Suppressor macrophage treated with lipopolysaccharide for 4 hours (primary cell): ENCODE measurements around the gene RFPL1.

Experiments
- DNase-seq: peaks from one replicate; pipeline ENCODE4 v3.0.0-alpha.2; 2020

Gene RFPL1

DNA sequence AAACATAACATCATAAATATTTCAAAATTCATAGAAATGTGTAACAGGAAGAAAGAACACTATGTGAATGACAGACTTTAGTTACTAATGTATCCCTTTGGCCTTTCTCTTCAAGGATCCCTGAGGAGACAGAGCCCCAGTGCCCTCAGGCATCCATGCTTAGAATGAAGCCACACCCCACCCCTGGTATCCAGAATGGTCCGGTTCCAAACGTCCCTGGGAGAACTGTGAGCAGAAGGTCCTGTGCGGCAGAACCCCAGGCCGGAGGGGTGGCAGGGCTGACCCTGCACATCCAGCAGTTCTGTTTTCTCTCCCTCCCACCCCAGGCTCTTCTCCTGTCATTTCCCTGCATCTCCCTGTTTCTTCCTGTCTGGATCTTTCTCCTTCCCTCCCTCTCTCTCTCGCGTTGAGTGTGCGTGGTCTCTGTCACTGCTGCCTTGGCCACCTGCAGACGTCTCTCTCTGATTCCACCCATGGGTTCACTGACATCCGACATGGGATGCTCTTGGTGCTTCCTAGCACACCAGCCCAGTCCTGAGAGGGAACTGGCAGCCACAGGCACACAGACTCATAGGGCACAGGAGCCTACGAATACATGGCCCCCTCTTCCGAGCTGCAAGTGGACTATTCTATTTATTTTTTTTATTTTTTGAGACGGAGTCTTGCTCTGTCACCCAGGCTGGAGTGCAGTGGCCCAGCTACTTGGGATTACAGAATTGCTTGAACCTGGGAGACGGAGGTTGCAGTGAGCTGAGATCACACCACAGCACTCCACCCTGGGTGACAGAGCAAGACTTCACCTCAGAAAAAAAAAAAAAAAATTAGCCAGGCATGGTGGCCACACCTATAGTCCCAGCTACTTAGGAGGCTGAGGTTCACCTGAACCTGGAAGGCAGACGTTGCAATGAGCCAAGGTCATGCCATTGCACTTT lies 5.7 kb downstream of the RFPL1 start:
- no peak for DNase-seq

DNA sequence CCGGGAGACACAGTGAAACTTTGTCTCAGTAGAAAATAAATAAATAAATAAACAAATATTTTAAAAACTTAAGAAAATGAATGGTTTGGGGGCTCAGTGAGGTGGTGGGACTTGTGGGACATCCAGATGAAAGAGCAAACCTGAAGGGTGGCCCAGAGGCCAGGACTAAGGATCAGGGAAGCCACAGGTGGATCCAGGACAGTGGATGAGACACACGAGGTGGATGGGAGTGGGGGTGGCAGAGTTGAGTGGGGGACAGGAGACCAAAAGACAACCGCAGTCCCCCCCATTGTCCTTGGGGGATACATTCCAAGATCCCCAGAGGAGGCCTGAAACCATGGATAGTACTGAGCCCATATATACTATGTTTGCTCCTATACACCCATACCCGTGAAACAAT lies 7.1 kb downstream of the RFPL1 start:
- no peak for DNase-seq

DNA sequence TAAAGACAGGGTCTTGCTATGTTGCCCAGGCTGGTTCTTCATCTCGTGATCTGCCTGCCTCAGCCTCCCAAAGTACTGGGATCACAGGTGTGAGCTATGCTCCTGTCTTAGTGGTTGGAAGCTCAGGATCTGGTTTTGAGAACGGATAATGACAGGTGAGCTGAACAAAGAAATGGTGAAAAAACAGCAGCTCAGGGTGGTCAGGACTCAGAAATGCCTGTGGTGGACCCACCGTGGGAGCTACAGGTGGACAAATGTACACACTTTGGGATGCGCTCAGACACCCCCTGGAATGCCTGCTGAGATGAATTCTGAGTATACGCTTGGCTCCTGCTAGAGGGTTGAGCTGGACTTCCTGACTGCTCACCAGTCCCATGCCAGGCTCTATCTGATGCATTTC lies 9.5 kb downstream of the RFPL1 start:
- no peak for DNase-seq

DNA sequence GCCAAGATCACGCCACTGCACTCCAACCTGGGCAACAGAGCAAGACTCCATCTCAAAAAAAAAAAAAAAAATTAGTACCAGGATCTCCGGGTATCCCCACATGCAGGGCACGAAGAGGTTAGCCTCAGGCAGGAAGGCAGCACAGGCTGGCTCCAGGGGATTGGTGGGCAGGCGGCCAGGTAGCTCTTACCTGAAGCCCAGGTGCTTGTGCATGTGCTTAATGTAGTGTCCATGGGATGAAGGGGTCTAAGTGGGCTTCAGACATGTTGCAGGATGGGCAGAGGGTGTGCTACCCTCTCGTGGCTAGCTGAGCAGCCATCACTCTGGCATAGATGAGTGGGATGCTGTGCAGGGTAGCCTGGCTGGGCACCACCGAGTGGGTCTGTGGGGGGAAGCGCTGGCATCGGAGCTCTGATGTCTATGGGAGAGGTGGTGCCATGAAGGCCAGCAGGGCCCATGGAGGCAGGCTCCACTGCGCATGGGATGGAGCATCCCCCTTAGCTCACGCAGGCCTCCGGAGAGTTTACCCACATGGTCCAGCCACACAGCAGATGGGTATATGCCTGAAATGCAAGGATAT lies 11.0 kb downstream of the RFPL1 start:
- no peak for DNase-seq

GRCh38 chr22:29450222-29450621 lies 11.8 kb downstream of the RFPL1 start:
- DNase-seq, result no peak

GRCh38 chr22:29451863-29452262 lies 13.5 kb downstream of the RFPL1 start:
- no peak for DNase-seq

DNA sequence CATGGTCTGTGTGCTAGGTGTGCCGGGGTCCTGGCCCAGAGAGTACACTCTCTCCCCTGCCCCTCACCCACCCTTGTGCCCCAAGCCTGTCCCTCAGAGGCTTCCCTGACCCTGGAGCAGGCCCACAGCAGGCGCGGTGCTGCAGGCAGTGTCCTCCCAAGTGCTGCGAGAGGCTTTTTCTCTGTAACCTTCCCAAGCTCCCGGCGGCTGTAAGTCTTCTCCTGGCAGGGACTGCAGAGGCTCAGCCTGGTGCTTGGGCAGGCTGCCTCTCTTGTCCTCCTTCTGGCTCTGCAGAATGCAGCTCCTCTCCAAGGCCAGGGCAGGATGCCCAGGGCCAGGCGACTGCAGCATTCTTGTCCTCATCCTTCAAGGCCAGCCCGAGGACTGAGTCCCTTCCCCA lies 15.9 kb downstream of the RFPL1 start:
- no peak for DNase-seq

DNA sequence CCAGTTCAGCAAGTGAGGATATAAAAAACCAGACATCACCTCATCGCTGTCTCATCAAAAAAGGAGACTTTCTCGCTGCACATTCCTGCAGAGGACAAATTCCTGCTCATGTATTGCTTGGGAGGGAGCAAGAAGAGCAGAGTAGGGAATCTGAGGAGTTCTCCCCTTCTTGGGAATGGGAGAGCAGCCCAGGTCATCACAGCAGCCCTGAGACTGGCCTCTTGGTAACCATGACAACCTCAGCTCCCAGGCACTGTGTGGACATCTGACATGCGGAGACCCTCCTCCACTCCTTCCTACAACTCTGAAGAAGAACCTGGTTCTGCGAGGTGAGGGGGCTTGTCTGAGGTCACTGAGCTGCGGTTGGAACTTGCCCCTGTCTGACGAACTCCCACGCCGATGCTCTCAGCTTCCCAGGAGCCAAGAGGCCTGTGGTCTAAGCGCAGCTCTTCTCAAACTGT lies 17.9 kb downstream of the RFPL1 start:
- no peak for DNase-seq

DNA sequence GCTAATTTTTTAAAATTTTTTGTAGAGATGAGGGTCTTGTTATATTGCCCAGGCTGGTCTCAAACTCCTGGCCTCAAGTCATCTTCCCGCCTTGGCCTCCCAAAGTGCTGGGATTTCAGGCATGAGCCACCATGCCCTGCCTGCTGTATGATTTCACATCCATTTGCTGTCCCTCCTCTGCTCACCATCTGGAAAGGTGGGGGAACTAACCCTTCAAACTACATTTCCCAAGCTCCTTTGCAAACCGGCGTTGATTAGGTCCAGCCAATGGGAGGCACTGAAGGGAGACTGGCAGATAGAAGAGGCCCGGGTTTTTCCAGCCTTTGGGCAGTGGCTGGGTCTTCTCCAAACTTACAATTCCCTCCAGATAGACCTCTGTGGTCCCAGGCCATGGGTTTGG lies 19.3 kb downstream of the RFPL1 start:
- peak; percentile 43 for DNase-seq

DNA sequence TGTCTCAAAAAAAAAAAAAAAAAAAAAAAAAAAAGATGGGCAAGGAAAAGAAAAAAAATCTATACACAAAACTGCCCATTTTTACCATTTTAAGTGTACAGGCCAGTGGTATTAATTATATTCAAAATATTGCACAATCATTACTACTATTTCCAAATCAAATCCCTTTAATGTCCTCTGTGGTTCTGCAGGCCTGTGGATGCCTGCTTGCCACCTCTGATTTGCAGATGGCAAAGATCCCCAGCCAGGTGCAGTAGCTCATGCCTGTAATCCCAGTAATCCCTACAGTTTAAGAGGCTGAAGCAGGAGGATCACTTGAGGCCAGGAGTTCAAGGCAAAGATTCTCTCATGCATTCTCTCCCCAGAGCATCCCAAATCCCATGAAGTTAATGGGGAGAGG lies 20.2 kb downstream of the RFPL1 start:
- DNase-seq, result no peak

- DNase-seq, result no peak
These were observed 21.4 kb downstream of the RFPL1 start for GRCh38 chr22:29459773-29460172.

- DNase-seq, result no peak
These were observed 22.9 kb downstream of the RFPL1 start for GRCh38 chr22:29461263-29461662.

GRCh38 chr22:29463629-29464028 lies 25.2 kb downstream of the RFPL1 start:
- no peak for DNase-seq

DNA sequence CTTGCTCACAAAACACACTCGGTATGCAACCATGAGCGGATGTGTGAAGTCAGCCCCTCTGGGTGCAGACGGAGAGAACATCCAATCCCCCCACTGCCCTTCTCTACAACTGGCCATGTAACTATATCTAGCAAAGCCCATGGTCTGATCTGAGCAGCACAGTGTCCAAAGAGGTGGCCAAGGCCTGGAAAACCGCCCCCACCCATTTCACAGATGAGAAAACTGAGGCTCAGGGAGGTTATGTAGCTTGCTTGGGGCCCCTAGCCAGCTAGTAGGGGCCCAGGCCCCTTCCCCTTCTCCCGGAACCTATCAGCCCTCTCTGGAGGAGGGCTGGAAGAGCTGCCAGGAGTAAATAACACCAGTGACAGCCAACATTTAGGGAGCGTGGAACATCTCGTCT lies 26.2 kb downstream of the RFPL1 start:
- DNase-seq, result no peak

- DNase-seq, result no peak
These were observed 31.4 kb downstream of the RFPL1 start for GRCh38 chr22:29469755-29470154.

DNA sequence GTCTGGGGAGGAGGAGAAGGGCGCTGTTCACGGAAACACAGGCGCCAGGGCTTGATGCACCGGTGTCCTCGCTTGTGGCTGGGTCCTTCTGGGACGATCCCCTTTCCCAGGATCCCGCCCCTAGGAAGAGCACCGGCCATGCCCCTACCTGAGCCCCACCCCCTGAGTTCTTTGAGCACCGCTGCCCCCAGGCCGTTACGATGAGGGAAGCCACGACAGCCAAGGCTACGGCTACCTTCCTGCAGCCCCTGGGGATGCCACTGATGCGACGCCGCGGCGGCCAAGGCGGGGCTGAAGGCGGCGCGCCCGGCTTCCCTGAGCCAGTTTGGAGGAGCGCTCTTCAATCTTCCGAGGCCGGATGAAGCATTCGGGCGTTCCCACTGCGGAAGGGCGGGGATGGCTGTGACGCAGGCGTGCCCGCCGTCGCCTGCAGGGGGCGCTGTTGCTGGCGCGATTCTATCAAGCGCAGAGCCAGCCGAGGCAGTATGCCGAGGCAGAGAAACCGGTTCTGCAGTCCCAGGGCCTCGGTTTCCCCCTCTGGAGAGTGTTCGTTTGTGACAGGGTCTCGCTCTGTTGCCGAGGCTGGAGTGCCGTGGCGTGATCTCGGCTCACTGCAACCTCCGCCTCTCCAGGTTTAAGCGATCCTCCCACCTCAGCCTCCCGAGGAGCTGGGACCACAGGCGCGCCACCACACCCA lies 31.9 kb downstream of the RFPL1 start:
- DNase-seq, result peak; percentile 81

DNA sequence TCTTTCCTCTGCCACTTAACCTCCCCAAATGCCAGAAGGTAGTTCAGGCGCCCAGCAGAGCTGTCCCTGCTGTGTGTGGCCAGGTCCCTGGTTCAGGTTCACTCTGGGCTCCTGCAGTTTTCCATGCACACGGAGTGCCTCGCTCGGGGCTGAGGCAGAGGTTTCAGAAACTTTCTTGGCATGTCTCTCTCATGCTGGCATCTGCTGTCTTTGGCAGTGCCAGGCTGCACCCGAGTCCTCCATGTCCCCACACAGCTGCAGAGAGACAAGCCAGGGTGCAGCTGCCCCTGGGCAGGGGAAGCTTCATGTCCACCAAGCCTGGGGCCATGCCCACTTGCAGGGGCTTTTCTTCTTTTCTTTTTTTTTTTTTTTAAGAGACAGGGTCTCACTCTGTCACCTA lies 34.6 kb downstream of the RFPL1 start:
- no peak for DNase-seq

DNA sequence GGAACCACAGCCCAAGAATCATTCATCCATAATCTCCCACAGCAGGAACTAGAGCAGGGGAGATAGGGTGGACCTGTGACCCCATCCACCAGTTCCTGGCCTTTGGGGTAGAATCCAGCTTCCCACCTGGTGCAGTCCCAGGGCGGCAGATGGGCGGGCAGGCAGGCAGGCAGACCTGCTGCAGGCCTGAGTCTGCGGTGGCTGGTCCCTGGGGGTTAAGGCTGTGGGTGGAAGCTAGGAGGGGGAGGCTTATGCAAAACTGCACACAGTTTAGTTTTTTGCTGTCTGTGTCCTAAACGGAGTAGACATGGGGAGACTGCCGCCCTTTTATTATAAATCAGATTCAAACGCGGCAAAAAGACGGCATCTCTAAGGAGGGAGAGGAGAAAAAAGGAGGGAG lies 37.2 kb downstream of the RFPL1 start:
- no peak for DNase-seq

DNA sequence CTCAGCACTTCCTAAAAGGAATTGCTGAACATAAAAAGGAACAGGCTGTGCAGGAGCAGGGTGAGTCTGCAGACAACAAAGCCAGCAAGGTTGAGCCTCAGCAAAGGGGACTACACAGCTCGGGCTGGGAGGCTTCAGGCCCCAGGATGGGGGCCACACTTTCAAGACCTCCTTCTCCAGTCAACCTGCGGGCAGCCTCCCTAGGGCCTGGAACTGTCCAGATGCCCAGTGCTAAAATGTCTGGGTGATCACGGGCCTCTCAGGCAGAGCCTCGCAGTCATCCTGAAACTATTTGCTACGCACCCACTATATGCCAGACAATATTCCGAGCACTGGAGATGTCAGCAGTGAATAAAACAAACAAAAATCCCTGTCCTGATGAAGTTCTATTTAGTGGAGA lies 37.7 kb downstream of the RFPL1 start:
- DNase-seq, result no peak

- no peak for DNase-seq
These were observed 39.4 kb downstream of the RFPL1 start for GRCh38 chr22:29477723-29478318.

DNA sequence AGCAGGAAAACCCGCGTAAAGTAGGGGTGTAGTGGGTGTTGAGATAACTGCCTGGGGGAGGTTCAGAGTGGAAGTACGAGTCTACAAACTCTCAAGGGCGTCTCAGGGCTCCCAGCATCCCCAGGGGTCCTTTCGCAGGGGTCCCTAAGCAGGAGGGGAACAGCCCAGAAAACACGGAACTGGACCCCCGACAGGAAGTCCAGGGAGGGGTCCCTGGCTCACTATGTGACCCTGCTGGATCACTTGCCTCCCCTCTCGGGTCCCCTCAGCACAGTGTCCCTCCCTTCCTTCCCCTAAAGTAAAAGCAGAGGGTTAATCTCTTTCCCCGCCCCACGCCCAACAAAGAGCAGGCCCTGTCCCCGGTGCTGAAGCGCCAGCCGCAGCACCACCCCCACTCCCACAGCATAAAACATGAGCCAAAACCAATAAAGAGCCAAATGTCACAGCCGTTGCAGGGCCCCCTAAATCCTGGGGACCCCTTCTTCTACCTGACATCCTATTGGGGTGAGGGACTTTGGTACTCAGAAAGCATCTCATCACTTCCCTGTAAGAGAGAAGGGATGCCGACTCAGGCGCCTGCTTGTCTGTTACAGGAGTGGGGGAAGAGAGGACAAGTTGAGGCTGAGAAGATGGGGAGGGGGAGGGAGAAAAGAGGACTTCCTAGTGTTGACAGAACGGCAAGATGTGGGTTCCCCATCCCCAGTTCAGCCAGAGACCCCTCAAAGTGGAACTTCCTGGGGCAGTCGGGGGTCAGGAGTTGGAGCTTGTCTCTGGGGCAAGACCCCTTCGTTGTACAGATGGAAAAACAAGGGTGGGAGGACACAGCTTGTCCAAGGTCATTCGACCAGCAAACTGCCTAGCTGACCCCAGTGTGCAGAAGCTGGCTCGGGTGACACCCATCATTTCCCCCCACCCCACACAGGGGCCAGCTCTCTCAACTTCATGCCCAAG lies 40.2 kb downstream of the RFPL1 start:
- peak; percentile 29 for DNase-seq
